Measurements from ENCODE around the gene LARGE1. TPM values are rescaled to one million over a fixed set of nuclear protein-coding genes. Genes with fewer than 3 reads are reported as not detected.
A peak's percentile ranks its signal among the peaks of the same experiment; 100 is the strongest.

LARGE1 gene
- total RNA-seq, 1 donor from 2014 or later, result 195 TPM

DNA sequence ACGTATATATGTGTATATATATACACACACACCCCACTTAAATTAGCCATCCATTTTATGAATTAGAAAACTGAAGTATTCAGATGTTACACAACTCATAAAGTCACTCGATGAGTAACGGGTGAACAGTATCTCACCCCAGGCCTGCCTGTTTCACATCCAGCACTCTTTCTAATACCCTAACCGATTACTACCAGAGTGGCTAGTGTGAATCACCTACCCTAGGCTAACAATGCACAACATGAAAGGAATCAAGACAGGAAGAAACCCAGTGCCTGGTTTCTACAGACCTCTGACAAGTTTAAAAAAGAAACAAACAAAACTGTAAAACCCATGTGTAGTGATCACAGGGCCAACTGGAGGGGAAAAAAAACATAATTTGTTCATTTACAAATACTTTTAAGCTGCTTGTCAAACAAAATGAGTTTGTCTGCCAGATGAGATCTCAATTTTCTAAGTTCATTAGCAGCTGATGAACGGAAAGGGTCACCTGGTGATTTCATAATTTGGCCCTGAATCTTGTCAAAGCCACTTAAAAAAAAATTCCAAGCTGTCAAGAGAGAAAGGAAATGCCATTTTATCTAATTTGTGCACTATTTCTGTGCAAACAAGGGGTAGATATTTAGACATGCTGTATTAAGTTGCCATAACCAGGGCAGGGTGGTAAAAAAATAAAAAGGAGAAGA, 134.8 kb downstream of the LARGE1 start:
- Mint-ChIP-seq H3K27ac (peak overlapping the region; percentile 67), H3K9me3 (ENCODE audit: low read depth) (peaks cover 31% of the 10 kb centered on the region), H3K36me3 (ENCODE audit: insufficient read depth) (peaks cover 38% of the 10 kb centered on the region), H3K27me3 (no peaks in the 10 kb centered on the region), H3K4me1 (ENCODE audit: low read depth) (peaks cover 25% of the 10 kb centered on the region), H3K4me3 (ENCODE audit: low read depth) (no peak overlapping the region)
- TF ChIP-seq, protein P1, sequence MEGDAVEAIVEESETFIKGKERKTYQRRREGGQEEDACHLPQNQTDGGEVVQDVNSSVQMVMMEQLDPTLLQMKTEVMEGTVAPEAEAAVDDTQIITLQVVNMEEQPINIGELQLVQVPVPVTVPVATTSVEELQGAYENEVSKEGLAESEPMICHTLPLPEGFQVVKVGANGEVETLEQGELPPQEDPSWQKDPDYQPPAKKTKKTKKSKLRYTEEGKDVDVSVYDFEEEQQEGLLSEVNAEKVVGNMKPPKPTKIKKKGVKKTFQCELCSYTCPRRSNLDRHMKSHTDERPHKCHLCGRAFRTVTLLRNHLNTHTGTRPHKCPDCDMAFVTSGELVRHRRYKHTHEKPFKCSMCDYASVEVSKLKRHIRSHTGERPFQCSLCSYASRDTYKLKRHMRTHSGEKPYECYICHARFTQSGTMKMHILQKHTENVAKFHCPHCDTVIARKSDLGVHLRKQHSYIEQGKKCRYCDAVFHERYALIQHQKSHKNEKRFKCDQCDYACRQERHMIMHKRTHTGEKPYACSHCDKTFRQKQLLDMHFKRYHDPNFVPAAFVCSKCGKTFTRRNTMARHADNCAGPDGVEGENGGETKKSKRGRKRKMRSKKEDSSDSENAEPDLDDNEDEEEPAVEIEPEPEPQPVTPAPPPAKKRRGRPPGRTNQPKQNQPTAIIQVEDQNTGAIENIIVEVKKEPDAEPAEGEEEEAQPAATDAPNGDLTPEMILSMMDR (IDR thresholded peaks at IDR 0.05; ENCODE audit: unreplicated experiment), result no peak
- no peak for DNase-seq (ENCODE audit: low spot score, unreplicated experiment)

DNA sequence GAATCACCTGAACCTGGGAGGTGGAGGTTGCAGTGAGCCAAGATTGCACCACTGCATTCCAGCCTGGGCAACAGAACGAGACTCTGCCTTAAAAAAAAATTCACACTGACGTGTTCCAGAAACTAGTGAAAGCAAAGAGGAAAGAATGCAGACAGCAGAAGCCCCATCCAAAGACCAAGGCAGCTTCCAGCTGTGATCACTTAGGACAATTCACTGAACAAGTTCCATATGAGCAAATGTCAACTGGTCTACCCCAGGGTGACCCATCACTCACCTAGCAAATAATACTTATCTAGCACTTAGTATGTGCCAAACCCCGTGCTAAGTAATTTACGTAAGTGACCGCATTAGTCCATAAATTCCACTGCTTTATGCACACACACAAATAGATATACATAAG, 138.9 kb downstream of the LARGE1 start:
- no peaks in the 10 kb centered on the region for H3K27me3 Mint-ChIP-seq
- H3K27ac Mint-ChIP-seq, result peak overlapping the region; percentile 93
- no peak for DNase-seq (ENCODE audit: low spot score, unreplicated experiment)
- peaks cover 49% of the 10 kb centered on the region for H3K4me1 Mint-ChIP-seq (ENCODE audit: low read depth)
- H3K36me3 Mint-ChIP-seq (ENCODE audit: insufficient read depth), result peaks cover 24% of the 10 kb centered on the region
- TF ChIP-seq, protein P1 (IDR thresholded peaks at IDR 0.05; ENCODE audit: unreplicated experiment), result no peak
- peaks cover 25% of the 10 kb centered on the region for H3K9me3 Mint-ChIP-seq (ENCODE audit: low read depth)
- no peak overlapping the region for H3K4me3 Mint-ChIP-seq (ENCODE audit: low read depth)

DNA sequence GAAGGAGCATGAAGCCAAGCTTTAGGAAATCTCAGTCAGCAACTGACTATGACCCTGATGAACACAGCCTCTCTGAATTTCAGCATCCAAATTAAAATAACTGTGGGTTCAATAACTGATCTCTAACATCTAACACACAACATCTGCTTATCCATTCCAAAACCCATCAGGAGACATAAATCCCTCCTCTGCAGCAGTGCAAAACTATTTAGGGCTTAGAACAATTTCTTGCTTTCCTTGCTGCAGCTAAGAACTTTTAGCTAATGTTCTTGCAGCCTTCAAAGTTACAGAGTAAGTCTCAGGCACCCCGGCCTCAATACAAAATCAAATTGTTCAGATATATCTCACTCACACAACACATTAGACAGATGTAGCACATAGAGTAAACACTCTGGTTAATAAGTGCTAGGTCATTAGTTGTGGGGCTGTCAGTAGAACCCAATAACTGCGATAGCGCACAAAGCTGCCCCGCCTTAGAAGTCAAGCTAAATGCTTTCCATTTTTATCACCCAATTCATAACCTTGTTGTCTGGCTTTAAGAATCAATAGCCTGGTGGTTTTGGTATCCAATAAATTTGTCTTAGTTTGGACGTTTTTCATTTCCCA, 139.6 kb downstream of the LARGE1 start:
- DNase-seq (ENCODE audit: low spot score, unreplicated experiment), result no peak
- peaks cover 25% of the 10 kb centered on the region for H3K9me3 Mint-ChIP-seq (ENCODE audit: low read depth)
- TF ChIP-seq, protein P1 (IDR thresholded peaks at IDR 0.05; ENCODE audit: unreplicated experiment), result no peak
- H3K4me3 Mint-ChIP-seq (ENCODE audit: low read depth), result no peak overlapping the region
- peaks cover 27% of the 10 kb centered on the region for H3K36me3 Mint-ChIP-seq (ENCODE audit: insufficient read depth)
- H3K4me1 Mint-ChIP-seq (ENCODE audit: low read depth), result peaks cover 52% of the 10 kb centered on the region
- H3K27me3 Mint-ChIP-seq, result no peaks in the 10 kb centered on the region
- peak overlapping the region; percentile 93 for H3K27ac Mint-ChIP-seq

DNA sequence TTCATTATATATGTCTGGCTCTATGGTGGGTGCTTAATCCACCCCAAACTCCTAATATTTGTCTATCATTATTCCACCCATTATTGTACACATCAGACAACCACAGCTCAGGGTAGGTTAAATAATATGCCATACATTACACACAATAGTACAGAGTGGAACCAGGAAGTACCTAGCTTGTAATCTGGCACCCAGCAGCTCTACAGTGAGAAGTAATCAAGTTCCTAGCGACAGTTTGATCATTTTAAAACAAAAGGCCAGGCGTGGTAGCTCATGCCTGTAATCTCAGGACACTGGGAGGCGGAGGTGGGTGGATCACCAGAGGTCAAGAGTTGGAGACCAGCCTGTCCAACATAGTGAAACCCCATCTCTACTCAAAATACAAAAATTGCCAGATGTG, 141.0 kb downstream of the LARGE1 start:
- peaks cover 27% of the 10 kb centered on the region for H3K36me3 Mint-ChIP-seq (ENCODE audit: insufficient read depth)
- H3K9me3 Mint-ChIP-seq (ENCODE audit: low read depth), result peaks cover 24% of the 10 kb centered on the region
- H3K4me1 Mint-ChIP-seq (ENCODE audit: low read depth), result peaks cover 50% of the 10 kb centered on the region
- DNase-seq (ENCODE audit: low spot score, unreplicated experiment), result no peak
- H3K4me3 Mint-ChIP-seq (ENCODE audit: low read depth), result no peak overlapping the region
- TF ChIP-seq, protein P1 (IDR thresholded peaks at IDR 0.05; ENCODE audit: unreplicated experiment), result no peak
- peak overlapping the region; percentile 85 for H3K27ac Mint-ChIP-seq
- H3K27me3 Mint-ChIP-seq, result no peaks in the 10 kb centered on the region

DNA sequence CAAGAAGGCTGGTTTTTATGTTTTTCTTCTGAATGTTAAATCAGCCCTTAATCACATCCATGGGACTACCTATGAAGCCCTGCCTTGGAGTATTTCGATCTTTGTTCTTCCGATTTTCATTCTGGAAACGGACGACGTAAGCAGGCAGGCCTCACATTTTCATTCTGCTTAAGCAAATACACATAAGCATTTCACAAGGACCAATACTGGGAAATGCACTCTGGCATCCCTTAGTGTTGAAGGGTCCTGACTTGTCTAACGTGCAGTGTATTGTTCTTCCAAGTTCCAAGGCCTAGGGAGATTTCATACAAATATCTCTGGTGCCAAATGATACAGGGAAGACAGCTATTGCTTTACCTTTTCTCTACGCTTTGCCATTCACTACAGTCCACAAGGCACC, 143.8 kb downstream of the LARGE1 start:
- H3K27ac Mint-ChIP-seq, result peak overlapping the region; percentile 94
- TF ChIP-seq, protein P1 (IDR thresholded peaks at IDR 0.05; ENCODE audit: unreplicated experiment), result no peak
- H3K27me3 Mint-ChIP-seq, result no peaks in the 10 kb centered on the region
- DNase-seq (ENCODE audit: low spot score, unreplicated experiment), result no peak
- peaks cover 13% of the 10 kb centered on the region for H3K9me3 Mint-ChIP-seq (ENCODE audit: low read depth)
- peaks cover 40% of the 10 kb centered on the region for H3K4me1 Mint-ChIP-seq (ENCODE audit: low read depth)
- H3K36me3 Mint-ChIP-seq (ENCODE audit: insufficient read depth), result peaks cover 18% of the 10 kb centered on the region
- peak overlapping the region; percentile 45 for H3K4me3 Mint-ChIP-seq (ENCODE audit: low read depth)
